ENCODE results near the gene RFC2. TPM values are rescaled to one million over a fixed set of nuclear protein-coding genes. Genes with fewer than 3 reads are reported as not detected.

Gene RFC2
- total and polyA plus RNA-seq, 2 of the 8 experiments (the other 6 are each of a cell fraction or from before 2014, with no cell fraction given), result 52.9 to 85.4 TPM

DNA sequence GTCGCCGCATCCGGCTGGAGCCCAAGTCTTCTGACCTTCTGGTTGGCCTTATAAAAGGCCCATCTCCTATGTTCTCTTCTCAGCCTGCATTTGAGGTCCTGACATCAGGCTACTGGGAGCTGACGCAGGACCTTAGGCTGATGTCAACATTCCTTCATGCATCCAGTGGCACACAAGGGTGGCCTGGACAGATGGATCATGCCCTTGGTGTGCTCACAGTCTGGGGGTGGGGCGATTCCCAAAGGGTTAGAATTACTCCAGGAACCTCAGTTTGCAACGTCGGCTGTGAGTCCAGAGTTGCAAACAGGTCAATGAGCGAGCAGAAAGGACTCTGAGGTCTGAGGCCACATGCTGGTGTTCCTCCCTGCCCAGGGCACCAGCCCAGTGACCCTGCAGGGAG lies 26.8 kb upstream of the RFC2 start:
- H3K27ac ChIP-seq (ENCODE audit: low read depth, low read length), result no peak overlapping the region
- H4K20me1 ChIP-seq (replicated peaks in 1 of 2; ENCODE audit: control insufficient read depth in 1 of 2, insufficient read depth in 2 of 2, low read length in 2 of 2), result no peaks in the 10 kb centered on the region
- FAIRE-seq (no peak), DNase-seq (ENCODE audit: low read depth in 1 of 2, low spot score in 2 of 2) (no peak)
- peaks cover 4 to 26% (median 9%) of the 10 kb centered on the region in 4 experiments for H3K4me1 ChIP-seq (replicated peaks in 1 of 4; ENCODE audit: control insufficient read depth in 3 of 4, insufficient read depth in 4 of 4, low read length in 3 of 4)
- H2BK5ac ChIP-seq (ENCODE audit: low read depth, low read length), result peak overlapping the region; percentile 63; the same call in 1 of the 2 replicates
- H2BK120ac ChIP-seq (replicated peaks; ENCODE audit: low read depth, low read length), result no peak overlapping the region
- WGBS, 2 experiments (ENCODE audit: extremely low coverage in 1 of 2, insufficient coverage in 1 of 2, insufficient read length in 1 of 2, insufficient replicate concordance in 2 of 2, low coverage in 1 of 2, low lambda C conversion rate in 2 of 2, missing lambda C conversion rate in 1 of 2), result 95% methylated on average over 8 of the region's 8 CpGs; no CpG with 5 or more reads in 1 of the 2 experiments
- H3K56ac ChIP-seq (replicated peaks; ENCODE audit: insufficient read length, low read depth, low read length), result no peak overlapping the region
- H3K79me2 ChIP-seq (ENCODE audit: control insufficient read depth in 1 of 2, insufficient read depth in 2 of 2, low read length in 2 of 2), result no peaks in the 10 kb centered on the region
- H3K27me3 ChIP-seq (replicated peaks in 1 of 4; ENCODE audit: control insufficient read depth in 3 of 4, extremely low read depth in 1 of 4, insufficient read depth in 3 of 4, low read length in 3 of 4), result no peaks in the 10 kb centered on the region
- no peak overlapping the region for H3K4me3 ChIP-seq (ENCODE audit: extremely low read depth in 1 of 4, insufficient read depth in 2 of 4, low read depth in 3 of 4, low read length in 4 of 4)
- no peak overlapping the region for H4K8ac ChIP-seq (ENCODE audit: extremely low read depth, insufficient read depth, low read length)
- peak overlapping the region; percentile 53; the same call in 1 of the 2 replicates for H2BK15ac ChIP-seq (ENCODE audit: low read length)
- H3K14ac ChIP-seq (ENCODE audit: insufficient read length), result no peak overlapping the region
- peak overlapping the region; percentile 68; the same call in 1 of the 2 replicates for H2AK5ac ChIP-seq (ENCODE audit: low read depth, low read length)
- peak overlapping the region; percentile 4 for H4K91ac ChIP-seq (replicated peaks; ENCODE audit: insufficient read length, low read length)
- no peak overlapping the region for H3K4me2 ChIP-seq (ENCODE audit: insufficient read depth in 1 of 2, low read depth in 2 of 2, low read length in 2 of 2)
- no peak overlapping the region for H4K5ac ChIP-seq (ENCODE audit: insufficient read length, low read depth, low read length)
- no peaks in the 10 kb centered on the region for H3K79me1 ChIP-seq (ENCODE audit: low read depth, low read length)
- H3K23ac ChIP-seq (ENCODE audit: insufficient read length), result no peak overlapping the region
- H2BK20ac ChIP-seq (ENCODE audit: low read length), result peak overlapping the region; percentile 15
- H2BK12ac ChIP-seq (ENCODE audit: low read depth, low read length), result peak overlapping the region; percentile 82
- H3K9me3 ChIP-seq (ENCODE audit: insufficient read depth in 2 of 2, low read depth in 1 of 2, low read length in 1 of 2), result no peaks in the 10 kb centered on the region
- no peak for TF ChIP-seq HDAC6 (IDR thresholded peaks at IDR 0.05; ENCODE audit: low read depth, low read length)
- no peak for TF ChIP-seq ZNF274 (IDR thresholded peaks at IDR 0.05; ENCODE audit: borderline replicate concordance, extremely low read depth, low read length)
- TF ChIP-seq CBX5 (IDR thresholded peaks at IDR 0.05; ENCODE audit: low read depth, low read length), result no peak
- no peak for TF ChIP-seq RNF2 (IDR thresholded peaks at IDR 0.05; ENCODE audit: borderline replicate concordance, low read depth, low read length, missing control alignments, poor library complexity, severe bottlenecking)
- no peak for TF ChIP-seq POLR2AphosphoS5 (IDR thresholded peaks at IDR 0.05; ENCODE audit: low read depth, low read length)
- no peak for TF ChIP-seq ATF3 (IDR thresholded peaks at IDR 0.05; ENCODE audit: insufficient read depth, low read depth, low read length)
- no peak for TF ChIP-seq RXRA (IDR thresholded peaks at IDR 0.05; ENCODE audit: insufficient read depth, low read depth, low read length)
- TF ChIP-seq RFX5 (IDR thresholded peaks at IDR 0.05; ENCODE audit: borderline replicate concordance, low read depth, low read length), result no peak
- no peak for TF ChIP-seq RAD21 (IDR thresholded peaks at IDR 0.05 in 1 of 2, conservative IDR thresholded peaks at IDR 0.05 in 1 of 2; ENCODE audit: low read depth in 2 of 2, low read length in 2 of 2)
- no peak for TF ChIP-seq CTBP2 (IDR thresholded peaks at IDR 0.05; ENCODE audit: borderline replicate concordance, insufficient read depth, insufficient read length, low read length)
- POLR2A ChIA-PET (ENCODE audit: partially characterized antibody), result interaction anchor here (2.3 to 2.9 kb wide), 2 partner anchors 7 to 17 kb away, joined by 8 to 15 read pairs; partner anchors contain the start of gene CLIP2
- no peak overlapping the region for H3K18ac ChIP-seq (ENCODE audit: extremely low read depth, low read length)
- H3K9ac ChIP-seq (replicated peaks in 1 of 4; ENCODE audit: extremely low read depth in 1 of 4, low read depth in 3 of 4, low read length in 3 of 4), result no peak overlapping the region
- no peak overlapping the region for H2AFZ ChIP-seq (ENCODE audit: low read length)
- no peaks in the 10 kb centered on the region for H3K36me3 ChIP-seq (ENCODE audit: control insufficient read depth in 2 of 4, insufficient read depth in 4 of 4, low read length in 3 of 4)
- H3K4ac ChIP-seq (replicated peaks; ENCODE audit: insufficient read length, low read depth, low read length), result no peak overlapping the region
- H3K23me2 ChIP-seq (ENCODE audit: low read depth, low read length), result peaks cover 2% of the 10 kb centered on the region; the same call in 1 of the 2 replicates
- CTCF ChIA-PET (ENCODE audit: partially characterized antibody), result interaction anchor here (0.6 to 1.6 kb wide), 4 partner anchors 16 to 120 kb away, joined by 3 to 6 read pairs (median 4); no protein-coding TSS in a partner anchor

Data from H1 (cell line).